IMR-90 (cell line): ENCODE data around the gene ABCD1.

ENCODE experiments used
- BHLHE40 ChIP-seq: fragments of 150-350 bp; IDR thresholded peaks from 2 replicates; pipeline ENCODE4 v1.6.1; 2016; ENCODE audit warnings: mild to moderate bottlenecking, low read depth, low read length
- CEBPB ChIP-seq: IDR thresholded peaks from 2 replicates; pipeline ENCODE4 v1.6.1; 2012; ENCODE audit warnings: low read depth, low read length, improper control_type of control experiment
- CHD1 ChIP-seq: IDR thresholded peaks from 2 replicates; pipeline ENCODE4 v1.6.1; 2012; ENCODE audit warnings: low read depth, low read length, improper control_type of control experiment
- CTCF ChIP-seq: conservative IDR thresholded peaks from 2 replicates; pipeline ENCODE4 v1.5.1; 2012; ENCODE audit warnings: mild to moderate bottlenecking, low read depth, low read length, improper control_type of control experiment
- MXI1 ChIP-seq: IDR thresholded peaks from 2 replicates; pipeline ENCODE4 v1.6.1; 2012; ENCODE audit warnings: low read depth, mild to moderate bottlenecking, low read length, moderate library complexity, borderline replicate concordance
- POLR2A ChIP-seq: IDR thresholded peaks from 2 replicates; pipeline ENCODE4 v1.6.1; 2012; ENCODE audit warnings: mild to moderate bottlenecking, low read depth, low read length
- RCOR1 ChIP-seq: IDR thresholded peaks from 2 replicates; pipeline ENCODE4 v1.6.1; 2012; ENCODE audit warnings: mild to moderate bottlenecking, low read length, improper control_type of control experiment; ENCODE audit not compliant: insufficient replicate concordance
- SMC3 ChIP-seq: fragments of 150-350 bp; IDR thresholded peaks from 2 replicates; pipeline ENCODE4 v1.6.1; 2016; ENCODE audit warnings: low read depth, mild to moderate bottlenecking, antibody characterized with exemption, low read length, moderate library complexity

GRCh38 chrX:153726286-153727122 lies 1.8 kb downstream of the ABCD1 start:
- TF ChIP-seq POLR2A (no peak), CTCF (no peak), BHLHE40 (no peak), SMC3 (no peak), CHD1 (no peak), CEBPB (no peak), RCOR1 (no peak), MXI1 (no peak)
